ENCODE results near the gene AIP.
A peak's percentile ranks its signal among the peaks of the same experiment; 100 is the strongest.

Gene AIP

DNA sequence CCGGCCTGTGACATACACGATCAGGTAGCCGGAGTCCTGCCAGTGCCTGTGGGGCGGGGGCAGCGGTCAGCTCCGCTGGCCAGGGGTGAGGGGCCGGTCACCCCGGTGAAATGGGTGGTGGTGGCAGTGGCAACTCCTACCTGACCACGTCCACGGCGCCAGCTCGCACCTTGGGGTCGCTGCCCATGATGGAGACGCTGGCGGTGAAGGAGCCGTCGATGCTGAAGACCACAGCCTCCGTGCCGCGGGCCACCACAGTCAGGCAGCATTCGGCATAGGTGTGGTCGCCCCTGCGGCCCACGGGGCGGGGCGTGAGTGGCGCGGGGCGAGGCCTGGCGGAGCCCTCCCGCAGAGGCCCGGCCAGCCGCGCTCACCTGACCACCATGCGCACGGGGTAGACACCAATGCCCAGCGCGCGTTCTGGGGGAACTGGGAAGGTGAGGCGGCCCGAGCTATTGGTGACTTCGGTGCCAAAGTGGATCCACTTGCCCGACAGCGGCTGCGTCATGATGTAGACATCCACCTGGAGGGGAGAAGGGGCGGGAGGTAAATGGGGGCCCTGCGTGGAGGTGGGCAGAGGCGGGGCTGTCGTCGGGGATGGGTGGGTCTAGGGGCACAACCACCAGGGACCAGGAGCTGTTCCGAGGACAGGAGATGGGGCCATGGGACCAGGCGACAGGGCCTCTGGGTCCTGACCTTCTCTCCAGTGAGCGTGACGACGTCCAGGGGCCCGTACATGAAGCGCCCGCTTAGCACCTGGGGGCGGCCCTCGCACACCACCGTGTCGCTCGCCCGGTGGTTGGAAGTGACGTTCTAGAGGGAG, 10.9 kb downstream of the AIP start:
- DNase-seq (ENCODE audit: low read depth) = no peak

DNA sequence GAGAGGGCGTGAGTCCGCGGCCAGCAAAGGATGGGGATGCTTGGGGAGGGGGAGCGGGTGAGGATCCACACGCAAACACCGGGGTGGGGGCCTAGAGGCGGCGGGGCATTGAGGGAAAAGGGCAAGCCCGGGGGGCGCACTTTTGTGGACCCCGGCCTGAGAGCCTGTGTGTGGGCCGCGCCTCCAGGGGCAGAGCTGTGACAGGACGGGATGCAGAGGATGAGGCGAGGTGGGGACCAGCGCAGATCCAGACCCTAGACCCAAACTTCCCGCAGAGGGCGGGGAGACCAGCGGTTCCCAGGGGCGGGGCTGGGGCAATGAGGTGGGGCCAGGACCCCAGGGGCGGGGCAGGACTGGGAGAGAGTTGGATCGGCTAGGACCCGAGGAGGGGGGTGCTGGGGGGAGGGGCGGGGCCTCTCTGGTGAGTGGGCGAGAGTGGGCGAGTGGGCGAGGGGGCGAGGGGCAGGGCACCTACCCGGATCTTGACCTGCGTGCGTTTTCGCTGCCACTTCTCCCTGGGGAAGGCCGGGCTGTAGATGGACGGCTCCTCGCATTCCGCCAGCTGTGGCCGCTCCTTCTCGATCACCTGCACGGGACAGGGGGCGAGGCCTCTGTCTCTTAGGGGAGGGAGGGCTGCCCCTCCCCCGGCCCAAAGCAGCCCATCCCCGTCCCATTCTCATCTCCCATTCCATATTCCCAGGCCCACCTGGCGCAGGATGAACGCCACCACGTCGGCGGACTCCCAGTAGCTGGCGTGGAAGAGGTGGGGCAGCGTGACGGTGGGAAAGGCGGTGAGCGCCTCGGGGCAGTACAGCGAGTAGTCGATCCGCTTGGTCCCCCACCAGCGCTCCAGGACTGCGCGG, 11.8 kb downstream of the AIP start:
- DNase-seq (ENCODE audit: low read depth) = no peak

DNA sequence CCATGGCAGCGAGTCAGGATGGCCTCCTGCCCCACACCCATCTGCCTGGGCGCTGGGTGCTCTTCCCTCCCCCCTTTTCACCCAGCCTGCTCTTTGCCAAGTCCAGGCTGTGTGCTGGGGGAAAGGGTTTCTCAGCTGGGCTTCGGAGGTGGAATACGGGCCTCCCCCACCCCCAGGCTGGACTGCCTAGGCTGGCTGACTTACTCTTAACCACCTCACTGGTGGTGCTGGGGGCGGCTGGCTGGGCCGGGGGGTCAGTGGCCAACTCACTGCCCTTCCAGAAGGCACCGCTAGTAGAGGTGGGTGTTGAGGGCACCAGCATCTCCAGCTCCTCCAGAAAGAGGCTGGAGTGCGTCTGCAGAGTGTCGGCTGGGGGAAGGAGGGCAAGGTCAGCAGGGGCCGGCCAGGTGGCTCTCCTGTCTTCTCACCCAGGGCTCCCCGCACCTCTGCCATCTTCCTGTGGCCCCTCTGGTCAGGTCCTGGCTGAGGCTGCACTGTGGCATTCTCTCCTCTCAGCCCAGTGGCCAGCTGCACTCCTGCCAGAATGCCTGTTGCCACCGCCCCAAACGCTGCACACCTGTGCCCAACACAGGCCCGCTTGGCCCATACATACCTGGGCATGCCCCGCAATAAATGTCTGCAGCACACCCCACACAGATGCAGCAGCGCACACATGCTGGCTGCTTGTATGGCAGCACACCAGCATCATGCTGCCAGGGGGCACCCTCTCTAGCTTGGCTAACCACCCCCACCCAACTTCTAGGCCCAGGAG, 12.6 kb downstream of the AIP start:
- no peak for DNase-seq (ENCODE audit: low read depth)

DNA sequence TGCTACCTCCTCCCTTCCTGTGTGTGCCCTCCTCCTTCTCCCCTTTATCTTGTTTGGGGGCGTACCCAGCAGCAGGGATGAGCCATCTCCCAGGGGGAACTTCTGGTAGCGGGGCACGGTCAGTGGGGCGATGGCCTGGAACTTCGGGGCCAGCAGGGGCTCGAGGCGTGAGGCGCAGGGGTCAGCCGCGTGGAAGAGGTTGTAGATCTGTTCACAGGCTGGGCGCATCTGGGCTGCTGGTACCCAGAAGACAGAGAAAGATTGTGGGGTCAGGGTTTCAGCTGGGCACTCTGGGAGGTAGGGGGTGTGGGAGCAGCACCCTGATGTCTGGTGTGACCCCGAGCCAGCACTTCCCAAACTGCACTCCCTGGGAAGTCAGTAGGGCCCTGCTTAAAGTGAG, 13.3 kb downstream of the AIP start:
- DNase-seq (ENCODE audit: low read depth) = no peak

DNA sequence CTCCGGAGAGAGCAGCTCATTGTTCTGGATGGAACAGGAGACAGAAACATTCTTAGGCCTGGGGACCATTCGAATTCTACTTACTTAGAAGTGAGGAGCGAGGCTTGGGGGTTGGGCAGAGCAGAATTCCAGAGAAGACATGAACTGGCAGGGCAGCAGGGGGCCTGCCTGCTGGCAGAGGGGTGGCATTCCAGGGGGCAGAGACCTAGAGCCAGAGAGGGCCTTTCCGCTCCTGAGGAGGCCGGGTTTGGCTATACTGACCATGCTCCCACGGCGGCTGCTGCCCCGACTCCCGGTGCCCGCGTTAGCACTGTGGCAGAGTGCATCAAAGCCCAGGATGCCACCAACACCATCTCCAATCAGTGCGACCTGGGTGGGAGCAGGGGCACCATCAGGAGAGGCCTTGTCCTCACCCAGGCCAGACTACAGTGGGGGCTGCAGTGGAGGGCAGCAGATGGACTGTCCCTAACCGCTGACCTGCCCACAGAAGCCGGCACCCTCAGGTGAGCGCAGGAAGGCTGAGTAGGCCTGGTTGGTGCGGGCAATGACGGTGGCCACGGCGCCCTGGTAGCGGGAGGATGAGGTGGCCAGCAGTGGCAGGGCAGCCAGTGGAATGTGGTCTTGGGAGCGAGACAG, 14.9 kb downstream of the AIP start:
- DNase-seq (ENCODE audit: low read depth) = no peak

DNA sequence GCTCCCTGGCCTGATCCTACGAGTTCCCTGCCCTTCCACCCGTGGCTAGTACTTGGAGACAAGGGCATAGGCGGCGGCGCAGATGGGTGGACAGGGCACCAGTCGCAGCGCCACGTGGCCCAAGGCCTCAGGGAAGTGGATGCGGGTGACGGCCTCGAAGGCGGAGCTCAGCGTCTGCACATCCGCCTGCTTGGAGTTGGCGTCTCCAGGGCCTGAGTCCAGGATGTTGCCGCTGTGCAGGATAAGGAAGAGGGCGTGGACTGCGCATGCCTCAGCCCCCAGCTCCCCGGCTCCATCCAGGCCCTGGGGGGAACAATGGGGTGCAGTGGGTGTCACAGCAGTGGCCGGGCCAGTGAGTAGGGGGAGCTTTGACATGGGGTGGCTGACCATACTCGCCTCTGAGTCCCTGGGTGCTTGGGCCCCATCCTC, 15.7 kb downstream of the AIP start:
- DNase-seq (ENCODE audit: low read depth) = no peak

DNA sequence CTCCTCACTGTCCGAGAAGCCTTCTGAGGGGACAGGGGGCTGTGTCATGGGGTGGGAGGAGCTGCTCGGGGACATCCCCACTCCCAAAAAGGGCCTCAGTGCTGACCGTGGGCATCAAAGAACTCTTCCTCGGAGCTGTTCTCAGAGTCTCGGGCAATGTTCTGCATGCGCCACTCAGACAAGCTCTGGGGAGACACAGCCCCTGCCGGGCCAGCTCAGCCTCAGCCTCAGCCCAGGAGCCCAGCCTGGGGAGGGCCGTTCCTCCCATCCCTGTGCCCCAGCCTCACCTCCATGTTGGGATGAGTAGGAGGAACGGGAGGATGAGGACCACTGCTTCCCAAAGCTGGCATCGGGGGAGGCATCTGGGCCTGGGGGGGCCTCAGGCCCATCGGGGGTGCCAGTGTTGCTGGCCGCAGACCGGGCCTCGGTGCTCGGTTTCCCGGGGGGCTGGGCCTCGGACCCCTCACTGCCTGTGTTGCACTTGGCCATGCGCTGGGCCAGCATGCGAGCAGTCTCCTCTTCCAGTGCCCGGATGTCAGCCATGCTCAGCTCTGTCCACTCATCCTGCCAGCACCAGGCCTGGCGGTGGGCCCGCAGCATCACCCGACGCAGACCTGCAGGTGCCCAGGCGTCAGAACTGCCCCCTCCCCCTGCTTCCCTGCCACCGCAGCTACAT, 17.1 kb downstream of the AIP start:
- DNase-seq (ENCODE audit: low read depth) = no peak

DNA sequence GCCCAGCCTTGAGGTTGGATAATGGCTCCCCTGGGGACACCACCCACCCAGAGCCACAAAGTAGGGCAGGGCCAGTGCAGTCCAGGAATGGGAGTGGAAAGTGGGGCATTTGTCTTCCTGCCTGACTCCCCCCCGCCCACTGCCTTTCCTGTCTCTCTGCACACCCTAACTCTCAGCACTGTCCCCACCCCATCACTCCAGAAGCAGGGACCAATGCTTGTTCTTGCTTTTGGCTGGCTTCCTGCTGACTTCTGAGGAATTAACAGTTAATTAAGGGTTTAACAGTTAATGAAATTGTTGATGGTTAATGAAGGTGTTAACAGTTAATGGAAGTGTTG, 17.6 kb downstream of the AIP start:
- DNase-seq (ENCODE audit: low read depth) = no peak

DNA sequence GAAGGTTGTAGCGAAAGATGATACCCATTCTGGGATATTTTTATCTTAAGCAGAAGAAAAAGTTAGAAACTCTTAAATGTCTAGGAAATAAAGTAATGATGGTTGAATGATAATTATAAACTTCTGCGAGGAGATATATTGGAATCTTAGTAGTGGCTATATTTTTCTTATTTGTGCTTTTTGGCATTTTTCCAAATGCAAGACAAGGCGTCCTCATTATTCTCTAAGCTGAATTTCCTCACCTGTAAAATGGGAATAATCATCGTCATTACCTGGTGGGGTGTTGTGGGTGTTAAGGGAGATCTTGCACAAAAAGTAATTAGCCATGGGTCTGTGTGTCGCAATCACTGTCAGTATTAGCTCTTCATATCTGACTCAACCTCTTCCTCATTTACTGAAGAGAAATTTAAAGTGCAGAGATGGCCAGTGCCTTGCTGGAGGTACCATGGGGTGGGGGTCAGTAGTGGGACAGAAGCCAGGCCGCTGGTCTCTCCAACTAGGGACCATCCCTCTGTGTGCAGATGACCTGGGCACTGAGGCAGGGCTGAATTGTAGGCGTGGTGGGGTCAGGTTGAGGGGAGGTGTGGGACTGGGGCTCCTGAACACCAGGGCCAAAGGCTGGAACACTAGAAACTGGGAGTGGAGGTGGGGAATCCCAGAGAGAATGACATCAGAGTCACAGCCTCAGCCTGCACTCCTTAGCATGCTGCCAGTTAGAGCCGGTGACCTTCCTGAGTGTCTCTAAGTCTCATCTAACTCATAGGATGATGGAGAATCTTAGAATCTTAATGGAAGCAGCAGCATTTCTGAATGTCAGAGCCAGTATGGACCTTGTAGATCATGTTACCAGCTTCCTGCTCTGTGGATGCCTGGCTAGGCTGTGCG, 18.2 kb downstream of the AIP start:
- no peak for DNase-seq (ENCODE audit: low read depth)

DNA sequence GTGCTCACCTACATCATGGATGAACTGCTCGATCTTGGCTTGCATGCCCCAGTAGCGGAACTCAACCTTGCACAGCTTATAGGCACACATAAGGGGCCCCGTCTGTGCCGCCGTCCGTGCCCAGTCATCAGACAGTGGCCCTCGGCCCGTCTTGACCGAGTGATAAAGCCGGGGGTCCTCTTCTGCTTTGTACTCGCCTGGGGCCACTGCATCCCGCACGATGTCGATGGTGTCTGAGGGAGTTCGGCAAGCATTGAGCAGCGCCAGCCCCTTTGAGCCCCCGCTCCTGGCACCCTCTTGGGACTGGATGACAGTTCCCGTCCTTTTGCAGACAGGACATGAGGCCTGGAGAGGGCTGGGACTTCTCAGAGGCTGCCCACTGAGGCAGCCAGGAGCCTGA, 19.0 kb downstream of the AIP start:
- no peak for DNase-seq (ENCODE audit: low read depth)

DNA sequence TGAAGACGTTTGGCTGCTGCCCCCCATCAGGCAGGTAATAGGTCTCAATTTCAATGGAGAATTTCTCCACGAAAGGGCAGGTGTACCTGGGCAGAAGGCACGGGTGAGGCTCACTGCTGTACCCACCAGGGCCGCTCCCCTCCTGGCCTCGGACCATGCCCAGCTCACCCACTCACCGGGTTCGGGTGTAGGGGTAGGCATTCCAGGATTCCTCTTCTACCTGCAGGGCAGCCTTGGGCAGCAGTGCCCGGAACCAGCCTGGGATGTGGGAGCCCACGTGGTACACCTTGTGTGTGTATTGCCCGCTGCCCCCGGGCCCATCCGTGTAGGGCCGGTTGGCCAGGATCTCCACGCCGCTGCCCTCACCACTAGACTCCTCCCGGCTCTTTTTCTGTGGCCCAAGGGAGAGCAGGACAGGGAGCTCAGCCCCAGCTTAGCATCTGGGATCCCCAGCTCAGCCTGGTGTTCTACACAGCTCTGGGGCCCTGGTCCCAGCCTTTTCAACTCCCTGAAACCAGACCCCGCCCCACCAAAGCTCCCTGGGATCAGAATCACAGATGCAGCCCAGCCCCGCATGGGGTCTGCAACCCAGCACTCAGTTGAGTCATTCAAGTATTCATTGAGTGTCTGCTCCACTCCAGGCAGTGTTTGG, 19.6 kb downstream of the AIP start:
- DNase-seq (ENCODE audit: low read depth) = no peak

DNA sequence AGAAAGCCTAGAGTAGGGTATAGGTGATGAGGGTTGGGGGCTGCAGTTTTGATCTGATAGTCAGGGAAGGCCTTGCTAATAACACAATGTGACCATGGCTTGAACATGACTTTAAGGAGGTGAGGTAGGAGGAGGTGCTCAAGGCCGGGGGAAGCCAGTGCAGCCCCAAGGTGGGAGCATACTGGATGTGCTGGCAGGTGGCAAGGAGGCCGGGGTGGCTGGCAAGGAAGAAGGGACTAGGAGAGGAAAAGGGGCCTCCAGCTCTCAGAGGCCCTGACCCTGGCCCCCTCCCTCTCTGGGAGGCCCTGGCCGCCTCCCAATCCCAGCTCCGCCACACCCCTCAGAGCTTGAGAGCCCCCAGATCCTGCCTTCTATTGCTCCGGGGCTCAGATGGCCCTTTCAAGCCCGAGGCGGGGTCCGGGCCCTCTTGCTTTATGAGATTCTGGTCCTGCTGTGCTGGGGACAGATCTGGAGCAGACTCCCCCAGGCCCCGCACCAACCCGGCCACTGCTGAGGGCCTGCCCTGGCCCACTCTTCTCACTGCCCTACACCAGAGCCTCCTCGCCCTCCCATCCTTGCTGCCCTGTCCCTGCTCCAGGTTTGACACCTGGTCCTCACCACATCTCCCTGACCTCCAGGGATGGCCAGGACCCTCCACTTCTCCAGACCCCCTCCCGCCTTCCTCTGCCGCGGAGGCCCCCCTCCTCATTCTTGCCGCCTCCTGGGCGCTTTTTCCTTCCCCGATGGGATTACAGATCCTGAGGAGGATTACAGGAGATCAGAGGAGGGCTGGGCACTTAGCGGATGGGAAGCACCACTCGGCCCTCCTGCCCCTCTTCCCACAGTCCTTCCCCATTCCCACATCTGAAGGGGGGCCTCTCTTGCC, 20.5 kb downstream of the AIP start:
- DNase-seq (ENCODE audit: low read depth) = no peak

DNA sequence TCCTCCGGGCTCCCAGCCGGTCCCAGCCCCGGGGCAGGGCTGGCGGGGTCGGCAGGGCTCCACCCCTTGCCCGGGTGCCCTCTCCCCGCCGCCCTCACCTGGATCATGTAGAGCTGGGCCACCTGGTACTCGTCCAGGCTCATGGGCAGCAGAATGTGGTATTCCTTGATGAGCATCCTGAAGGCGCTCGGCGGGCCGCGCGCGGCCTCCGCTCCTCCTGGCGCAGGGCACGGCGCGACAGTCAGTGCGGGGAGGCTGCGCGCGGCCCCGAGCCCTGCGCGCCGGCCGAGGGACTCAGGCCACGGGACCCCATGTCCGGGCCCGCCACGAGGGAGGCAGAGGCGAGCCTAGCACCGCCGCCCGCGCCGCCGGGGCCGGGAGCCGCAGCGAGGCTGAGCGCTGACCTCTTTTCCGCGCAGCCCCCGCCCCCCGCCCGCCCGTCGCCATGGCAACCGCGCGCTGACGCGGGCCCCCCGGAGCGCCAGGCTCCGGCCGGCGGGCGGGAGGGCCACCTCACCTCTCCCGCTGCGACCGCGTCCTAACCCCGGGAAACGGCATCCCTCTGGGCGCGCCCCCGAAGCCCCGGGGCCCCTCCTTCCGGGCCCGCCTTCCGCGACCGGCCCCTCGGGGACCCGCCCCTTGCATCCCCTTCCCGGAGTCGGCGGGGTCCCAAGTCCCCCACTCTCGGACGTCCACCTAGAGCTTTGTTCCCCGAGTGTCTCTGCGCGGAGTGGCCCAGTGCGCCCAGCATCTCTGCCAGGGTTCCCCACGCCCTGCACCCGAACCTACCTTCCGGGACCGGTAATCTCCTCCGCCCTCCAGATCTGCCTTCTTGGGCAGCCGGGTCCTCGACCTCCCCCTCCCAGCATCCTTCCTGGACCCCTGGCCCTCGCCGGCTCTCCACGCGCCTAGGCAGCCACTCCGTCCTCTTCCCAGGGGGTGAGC, 21.5 kb downstream of the AIP start:
- DNase-seq (ENCODE audit: low read depth) = no peak

DNA sequence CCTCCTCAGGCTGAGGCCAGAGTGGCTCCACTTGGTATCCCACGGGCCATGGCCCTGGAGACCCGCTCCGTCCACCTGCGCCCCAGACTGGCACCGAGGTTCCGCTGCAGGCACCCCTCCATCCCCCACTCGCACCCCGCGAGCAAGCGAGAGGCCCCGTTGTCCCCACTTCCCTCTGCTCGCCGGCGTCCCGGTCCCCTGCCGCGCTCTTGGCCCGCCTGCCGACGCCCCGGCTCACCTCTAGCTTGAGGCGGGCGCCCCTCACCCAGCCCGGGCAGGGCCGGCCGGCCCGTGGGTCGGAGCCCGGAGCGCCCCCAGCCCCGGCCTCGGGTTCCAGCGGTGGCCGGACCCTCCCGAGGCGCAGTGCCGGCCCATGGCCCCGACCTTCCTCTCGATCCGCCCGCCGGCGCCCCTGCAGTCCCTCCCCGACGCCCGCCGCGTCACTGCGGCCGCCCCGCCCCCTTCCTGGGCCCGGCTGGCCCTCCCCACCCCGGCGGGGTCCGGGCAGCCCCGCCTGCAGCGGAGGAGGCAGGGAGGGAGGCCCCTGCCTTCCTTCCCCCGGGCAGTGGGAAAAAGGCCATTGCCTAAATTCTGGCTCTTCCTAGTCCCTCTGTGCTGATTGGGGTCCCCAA, 22.2 kb downstream of the AIP start, which contains the start of gene PITPNM1:
PITPNM1 (minus strand) TSS at position 414 of the 632 bp plus-strand sequence. CDS start 1,183 bp downstream, outside the sequence.
- DNase-seq (ENCODE audit: low read depth) = peak; percentile 24

DNA sequence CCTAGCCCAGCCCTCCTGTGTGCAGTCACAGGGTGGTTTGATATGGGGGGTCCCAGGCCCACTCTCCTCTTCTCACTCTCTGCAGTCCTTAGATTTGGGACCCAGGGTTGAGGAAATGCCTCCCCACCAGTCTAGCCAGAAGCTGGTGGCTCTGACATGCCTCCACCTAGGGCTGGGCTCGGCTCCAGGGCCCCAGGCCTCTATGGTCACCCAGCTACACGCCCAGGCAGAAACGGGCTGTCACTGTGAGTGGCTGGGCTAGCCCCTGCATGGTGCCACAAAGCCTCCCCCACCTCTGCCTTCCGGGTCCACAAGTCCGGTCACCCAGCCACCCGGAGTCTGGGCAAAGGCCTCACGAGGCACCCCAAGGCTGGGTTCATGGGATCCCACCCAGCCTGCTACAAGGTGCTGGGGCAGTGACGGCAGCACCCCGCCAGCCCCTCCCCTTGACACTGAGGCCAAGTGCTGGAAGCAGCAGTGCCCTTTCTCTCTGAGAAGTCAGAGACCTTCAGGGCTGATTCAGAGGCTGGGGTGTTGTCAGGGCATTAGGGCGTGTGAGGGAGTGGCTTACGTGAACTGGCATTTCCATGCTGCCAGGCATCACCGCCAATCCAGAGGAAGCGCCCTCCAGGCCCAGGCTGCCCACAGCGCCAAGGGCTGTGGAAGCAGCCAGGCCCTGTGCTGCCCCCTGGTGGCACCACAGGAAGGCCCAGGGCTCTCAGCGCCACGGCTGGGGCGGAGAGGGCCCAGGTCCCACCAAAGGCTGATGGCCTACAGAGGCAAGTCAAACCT, 23.0 kb downstream of the AIP start:
- peak; percentile 87 for DNase-seq (ENCODE audit: low read depth)

DNA sequence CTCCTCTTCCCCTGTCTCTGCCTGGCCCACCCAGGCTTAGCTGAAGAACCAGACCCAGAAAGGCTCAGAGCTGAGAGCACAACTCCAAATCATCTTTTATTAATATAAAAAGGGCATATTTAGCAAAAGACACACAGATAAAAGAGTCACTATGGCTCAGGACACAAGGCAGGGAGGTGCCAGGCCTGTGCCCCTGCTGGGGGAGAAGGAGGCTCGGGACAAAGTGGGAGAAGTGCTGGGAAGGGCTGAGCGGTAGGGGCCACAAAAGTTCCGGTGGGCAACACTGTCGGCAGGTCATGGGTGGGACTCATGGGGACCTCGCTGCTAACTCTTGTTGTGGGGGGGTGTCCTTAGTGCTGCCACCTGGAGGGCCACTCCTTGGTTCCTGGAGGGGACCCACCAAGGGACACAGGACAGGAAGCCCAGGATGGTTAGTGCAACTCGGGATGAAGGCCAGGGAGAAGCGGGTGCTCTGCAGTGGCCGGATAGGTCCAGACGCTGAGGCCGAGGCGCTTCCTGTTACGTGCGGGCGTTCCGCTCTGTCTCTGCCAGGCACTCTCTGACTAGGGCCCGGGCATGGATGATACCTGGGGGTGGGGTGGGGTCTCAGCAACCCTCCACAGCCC, 23.7 kb downstream of the AIP start:
- DNase-seq (ENCODE audit: low read depth) = no peak
